GM18870 (cell line): ENCODE measurements around the gene KLHL22.

Source experiments
- ATAC-seq: cut with Tn5 transposase; IDR thresholded peaks from one replicate; pipeline ENCODE4 v1.9.1; 2021; ENCODE audit warnings: moderate library complexity; ENCODE audit not compliant: unreplicated experiment

The KLHL22 gene

GRCh38 chr22:20434773-20435172 lies 60.8 kb downstream of the KLHL22 start:
- no peak for ATAC-seq

- no peak for ATAC-seq
Observed at GRCh38 chr22:20434264-20434751, 61.3 kb downstream of the KLHL22 start.

GRCh38 chr22:20433686-20434241 lies 61.8 kb downstream of the KLHL22 start:
- no peak for ATAC-seq

DNA sequence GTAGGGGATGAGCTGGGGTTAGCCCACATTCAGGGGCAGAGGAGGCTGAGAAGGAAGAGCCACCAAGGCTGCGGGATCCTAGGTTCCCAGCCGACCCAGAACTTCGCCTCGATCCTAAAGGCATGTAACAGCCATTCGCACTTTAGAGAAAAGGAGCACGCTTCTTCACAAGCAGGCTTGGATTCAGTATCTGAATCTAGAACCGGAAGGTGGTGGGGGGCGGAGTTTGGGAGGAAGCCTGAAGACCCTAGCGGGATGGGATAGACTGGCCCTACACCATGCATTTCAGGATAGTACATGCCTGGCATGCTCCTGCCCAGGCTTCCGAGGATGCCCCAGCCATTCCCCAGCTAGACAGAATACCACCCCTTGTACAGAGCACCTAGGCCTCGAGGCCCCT lies 62.4 kb downstream of the KLHL22 start:
- no peak for ATAC-seq

- no peak for ATAC-seq
Observed at GRCh38 chr22:20432244-20432686, 63.3 kb downstream of the KLHL22 start.

DNA sequence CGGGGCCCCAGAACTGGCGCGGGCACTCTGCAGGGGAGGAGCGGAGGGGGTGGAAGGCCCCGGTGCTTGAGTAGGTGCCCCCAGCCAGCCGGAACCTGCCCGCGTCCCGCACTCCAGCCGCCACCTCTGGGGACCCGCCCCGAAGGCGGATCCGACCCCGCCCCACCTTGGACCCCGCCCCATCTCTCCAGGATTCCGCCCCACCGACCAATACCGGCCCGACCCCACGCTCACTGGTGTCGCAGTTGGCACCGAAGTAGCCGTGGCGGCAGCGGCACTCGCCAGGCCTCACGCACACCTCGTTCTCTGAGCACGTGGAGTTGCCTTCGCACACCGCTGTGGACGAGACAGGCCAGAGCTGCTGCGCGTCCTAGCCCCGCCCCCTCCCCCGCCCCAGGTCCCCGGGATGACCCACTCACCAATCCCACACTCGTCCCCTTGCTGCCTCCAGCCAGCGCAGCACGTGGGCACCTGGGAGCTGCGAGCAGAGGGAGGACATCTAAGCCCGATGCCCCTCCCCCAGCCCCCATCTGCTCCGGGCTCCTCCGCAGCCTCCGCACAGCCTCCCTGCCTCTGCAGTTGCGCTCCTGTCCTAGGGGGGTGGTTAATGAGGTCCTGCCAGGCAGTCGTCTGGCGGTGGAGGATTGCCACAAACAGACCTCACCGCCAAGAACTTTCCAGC lies 63.9 kb downstream of the KLHL22 start:
- ATAC-seq: no peak

DNA sequence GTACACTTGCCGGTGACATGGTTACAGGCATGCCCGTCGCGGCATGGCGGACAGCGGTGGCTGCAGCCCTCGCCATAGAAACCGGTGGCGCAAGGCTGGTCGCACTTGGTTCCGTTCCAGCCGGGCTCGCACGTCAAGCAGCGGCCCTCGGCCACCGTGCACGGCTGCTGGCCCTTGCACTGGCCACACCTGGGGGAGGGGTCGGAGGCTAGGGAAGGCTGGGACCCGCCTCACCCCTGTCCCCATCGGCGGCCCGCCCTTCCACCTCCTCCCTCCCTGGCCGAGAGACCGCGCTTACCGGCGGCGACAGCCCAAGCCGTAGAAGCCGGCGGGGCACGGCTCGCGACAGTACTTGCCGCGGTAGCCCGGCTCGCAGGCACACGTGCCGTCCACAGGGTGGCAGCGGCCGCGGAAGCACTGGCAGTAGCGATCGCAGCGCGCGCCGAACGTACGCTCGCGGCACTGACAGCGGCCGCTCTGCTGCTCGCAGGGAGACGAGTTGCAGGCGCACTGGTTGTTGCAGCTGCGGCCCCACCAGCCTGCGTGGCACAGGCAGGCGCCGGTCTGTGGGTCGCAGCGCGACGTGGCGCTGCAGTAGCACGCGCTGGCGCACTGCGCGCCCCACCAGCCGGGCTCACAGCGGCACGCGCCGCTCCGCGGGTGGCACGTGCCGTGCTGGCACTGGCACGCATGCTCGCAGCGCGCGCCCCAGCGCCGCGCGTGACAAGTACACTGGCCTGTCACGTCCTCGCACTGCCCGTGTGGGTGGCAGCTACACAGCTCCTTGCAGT lies 64.7 kb downstream of the KLHL22 start:
- ATAC-seq: no peak

- ATAC-seq: no peak
Observed at GRCh38 chr22:20430101-20430719, 65.4 kb downstream of the KLHL22 start.

DNA sequence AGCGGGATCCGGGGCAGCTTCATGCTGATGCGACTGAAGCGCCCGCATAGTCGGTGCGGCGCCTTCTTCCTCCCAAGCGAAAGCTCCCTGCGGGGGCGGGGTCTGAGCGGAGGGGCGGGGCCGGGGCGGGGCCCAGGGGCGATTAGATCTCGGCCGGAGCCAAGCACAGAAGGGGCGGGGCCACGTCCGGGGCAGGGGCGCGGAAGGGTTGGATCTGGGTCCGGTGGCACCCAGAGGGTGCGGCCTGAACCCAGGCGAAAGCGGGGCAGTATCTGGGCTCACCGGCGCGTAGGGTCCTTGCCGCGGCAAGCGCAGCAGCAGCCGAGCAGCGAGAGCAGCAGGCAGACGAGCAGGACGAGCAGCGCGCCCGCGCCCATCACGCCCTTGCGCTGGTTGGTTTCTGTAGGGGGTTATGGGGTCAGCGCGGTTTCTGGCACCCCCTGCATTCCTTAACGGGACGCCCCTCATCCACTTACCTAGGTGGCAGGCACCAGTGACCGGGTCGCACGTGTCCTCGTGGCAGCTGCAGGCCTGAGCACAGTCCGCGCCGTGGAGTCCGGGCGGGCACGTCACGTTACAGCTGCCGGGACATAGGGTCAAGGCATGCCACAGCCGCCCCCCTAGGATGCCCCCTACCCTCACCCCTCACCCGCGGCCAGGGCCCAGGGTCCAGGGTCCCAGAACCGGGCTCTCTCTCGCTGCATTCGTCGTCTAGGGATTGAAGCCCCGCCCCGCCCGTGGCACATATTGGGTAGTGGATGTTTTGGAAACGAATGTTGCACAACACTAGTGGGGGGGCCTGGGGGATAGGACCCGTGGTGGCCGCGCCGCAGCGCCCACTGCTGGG lies 66.1 kb downstream of the KLHL22 start:
- no peak for ATAC-seq

DNA sequence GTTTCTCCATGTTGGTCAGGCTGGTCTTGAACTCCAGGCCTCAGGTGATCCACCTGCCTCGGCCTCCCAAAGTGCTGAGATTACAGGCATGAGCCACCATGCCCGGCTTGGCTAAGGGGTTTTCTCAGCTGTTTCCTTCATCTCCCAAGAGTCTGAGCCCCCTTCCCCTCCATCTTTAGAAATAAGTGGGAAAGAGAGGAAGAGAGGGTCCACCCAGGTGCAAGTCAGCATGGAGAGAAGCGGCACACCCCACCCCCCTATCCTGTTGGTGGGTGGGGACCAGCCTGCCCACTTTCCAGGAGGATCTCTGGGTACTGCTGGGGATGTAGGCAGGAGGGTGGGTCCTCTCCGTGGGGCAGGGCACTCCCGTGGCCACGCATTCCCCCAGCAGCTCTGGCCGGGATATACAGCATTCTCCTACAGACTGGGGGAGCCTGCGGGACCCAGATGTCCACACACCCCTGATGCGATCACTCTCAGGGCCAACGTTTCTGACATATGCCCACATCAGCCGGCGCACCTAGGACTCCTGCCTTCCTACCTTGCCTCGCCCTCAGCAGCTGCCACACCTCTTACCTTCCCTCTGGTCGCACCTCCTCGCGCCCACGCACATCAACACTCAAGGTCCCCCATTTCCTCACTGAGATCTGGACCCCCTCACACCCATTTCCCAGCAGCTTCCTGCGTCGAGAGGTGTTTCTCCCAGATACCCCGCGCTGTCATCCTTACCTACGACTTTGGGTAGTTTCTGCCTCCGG lies 66.9 kb downstream of the KLHL22 start:
- no peak for ATAC-seq

DNA sequence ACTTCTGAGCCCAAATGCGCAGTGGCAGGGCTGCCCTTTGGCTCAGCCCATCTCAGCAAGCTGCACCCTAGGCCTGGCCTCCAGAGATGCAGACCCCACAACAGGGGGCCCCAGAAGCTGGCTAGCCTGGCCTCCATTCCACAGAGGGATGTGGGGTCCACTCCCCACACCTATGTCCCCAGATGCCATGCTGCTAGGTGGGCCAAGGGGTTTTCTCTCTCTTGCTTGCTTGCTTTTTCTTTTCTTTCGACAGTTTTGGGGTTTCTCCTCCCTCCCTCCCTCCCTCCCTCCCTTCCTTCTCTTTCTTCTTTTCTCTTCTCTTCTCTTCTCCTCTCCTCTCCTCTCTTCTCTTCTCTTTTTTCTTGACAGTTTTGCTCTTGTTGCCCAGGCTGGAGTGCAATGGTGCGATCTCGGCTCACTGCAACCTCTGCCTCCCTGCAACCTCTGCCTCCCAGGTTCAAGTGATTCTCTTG lies 67.6 kb downstream of the KLHL22 start:
- ATAC-seq: no peak

GRCh38 chr22:20427104-20427944 lies 68.3 kb downstream of the KLHL22 start:
- ATAC-seq: no peak

DNA sequence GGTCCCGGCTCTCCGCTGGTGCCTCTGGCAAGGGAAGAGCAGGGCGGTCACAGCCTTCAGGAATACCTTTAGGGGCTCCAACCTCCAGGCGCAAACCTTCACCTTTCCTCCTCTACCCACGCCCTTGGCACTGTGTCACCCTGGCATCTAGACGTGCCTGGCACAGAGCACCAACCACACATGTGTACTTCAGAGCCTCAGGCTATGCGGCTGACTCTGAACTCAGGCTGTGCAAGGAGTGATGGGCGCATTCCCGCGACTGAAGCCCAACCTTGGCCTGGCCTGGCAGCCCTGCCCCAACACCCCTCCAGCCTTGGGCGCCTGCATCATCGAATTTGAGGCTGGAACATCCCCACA lies 69.4 kb downstream of the KLHL22 start:
- ATAC-seq: no peak

DNA sequence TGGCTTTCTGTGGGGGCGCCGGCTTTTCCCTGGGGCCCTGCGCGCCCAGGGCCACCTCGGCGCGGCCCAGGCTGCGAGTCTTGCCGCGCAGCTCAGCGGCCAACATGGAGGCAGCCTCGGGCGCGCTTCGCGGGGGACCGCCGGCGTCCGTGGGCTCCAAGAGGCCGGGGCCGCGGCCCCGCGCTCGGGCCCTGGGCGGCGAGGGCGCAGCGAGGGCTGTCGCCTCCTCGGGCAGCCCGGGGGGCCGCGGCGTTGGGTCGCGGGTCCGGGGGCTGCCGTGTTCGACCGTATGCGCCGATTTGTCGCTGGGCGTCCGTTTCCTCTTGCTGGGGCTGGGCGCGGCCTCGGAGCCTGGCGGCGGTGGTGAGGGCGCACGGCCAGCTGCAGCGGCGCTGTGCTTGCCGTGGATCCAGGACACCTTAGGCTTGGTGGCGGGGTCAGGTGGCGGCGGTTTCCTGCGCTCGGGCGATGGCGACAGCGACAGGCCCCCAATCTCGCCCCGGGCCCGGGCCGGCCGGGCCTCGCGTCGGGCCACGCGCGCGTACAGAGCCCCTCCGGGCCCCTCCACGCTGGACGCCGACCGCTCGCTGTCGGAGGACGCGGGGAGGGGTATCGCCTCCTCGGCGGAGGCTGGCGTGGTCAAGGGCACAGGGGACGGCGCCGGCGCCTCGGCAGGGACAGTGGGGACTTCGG lies 69.9 kb downstream of the KLHL22 start:
- no peak for ATAC-seq

DNA sequence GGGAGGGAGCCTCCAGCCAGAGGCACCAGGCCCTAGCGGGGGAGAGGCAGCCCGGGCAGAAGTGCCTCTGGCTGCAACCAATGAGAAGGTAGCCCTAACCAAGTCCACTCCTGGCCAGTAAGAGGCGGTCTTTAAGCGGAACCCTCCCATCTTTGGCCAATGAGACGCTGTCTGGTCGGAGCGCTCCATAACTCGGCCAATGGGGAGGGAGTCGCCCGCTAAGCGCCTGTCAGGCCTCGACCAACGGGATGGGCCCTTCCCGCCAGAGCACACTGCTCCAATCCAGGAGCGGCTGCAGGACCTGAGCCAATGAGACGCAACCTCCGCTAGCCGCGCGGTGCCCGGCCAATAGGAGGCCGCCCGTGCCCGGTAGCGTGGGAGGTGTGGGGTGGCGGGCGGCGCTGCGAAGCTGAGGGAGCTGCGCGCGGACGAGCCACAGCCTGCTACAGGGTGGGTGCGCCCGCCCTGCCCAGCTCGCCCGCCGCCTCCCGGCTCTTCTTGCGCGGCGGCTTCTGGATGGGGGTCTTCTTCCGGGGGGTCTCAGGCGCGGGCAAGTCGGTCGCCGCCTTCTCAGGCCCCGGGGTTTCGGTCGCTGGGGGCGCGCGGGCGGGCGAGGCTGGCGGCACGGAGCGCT lies 70.5 kb downstream of the KLHL22 start:
- no peak for ATAC-seq

- no peak for ATAC-seq
Observed at GRCh38 chr22:20424568-20424931, 71.0 kb downstream of the KLHL22 start.

- ATAC-seq: no peak
Observed at GRCh38 chr22:20423906-20424551, 71.6 kb downstream of the KLHL22 start.
